ENCODE data around the gene PTPRK. TPM values are rescaled to one million over a fixed set of nuclear protein-coding genes. Genes with fewer than 3 reads are reported as not detected.
"Not testable (repeated sequence)": the region's sequence is repeated elsewhere in the genome, so short reads cannot be mapped to it uniquely, and the experiment has no call there.

The PTPRK gene
- total RNA-seq, 1 experiment from 2014 or later, result 89.3 TPM

DNA sequence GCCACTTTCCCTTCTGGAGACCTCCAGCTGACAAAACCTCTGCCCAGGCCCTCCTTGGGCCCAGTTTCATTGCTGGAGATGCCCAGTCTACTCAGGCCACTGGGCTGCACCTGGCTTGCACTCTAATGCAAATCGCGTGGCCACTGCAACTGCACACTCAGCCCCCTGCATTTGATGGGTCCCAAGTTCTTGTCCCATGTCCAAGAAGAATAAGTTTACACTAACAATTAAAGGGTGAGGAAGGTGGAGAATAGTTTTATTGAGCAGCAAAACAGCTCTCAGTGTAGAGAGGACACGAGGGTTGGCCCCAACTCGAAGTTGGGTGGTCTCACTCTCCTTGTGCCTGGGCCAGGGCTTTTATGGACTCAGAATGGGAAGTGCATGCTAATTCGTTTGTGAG lies 587.7 kb downstream of the PTPRK start:
- no peaks in the 10 kb centered on the region for H3K36me3 ChIP-seq (ENCODE audit: low read depth)
- no TSS peak for BruUV-seq (replicated peaks)
- no peak for TF ChIP-seq EZH2 (IDR thresholded peaks at IDR 0.05; ENCODE audit: low read depth)
- TF ChIP-seq, protein P1, sequence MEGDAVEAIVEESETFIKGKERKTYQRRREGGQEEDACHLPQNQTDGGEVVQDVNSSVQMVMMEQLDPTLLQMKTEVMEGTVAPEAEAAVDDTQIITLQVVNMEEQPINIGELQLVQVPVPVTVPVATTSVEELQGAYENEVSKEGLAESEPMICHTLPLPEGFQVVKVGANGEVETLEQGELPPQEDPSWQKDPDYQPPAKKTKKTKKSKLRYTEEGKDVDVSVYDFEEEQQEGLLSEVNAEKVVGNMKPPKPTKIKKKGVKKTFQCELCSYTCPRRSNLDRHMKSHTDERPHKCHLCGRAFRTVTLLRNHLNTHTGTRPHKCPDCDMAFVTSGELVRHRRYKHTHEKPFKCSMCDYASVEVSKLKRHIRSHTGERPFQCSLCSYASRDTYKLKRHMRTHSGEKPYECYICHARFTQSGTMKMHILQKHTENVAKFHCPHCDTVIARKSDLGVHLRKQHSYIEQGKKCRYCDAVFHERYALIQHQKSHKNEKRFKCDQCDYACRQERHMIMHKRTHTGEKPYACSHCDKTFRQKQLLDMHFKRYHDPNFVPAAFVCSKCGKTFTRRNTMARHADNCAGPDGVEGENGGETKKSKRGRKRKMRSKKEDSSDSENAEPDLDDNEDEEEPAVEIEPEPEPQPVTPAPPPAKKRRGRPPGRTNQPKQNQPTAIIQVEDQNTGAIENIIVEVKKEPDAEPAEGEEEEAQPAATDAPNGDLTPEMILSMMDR (conservative IDR thresholded peaks at IDR 0.05), result no peak
- no peaks in the 10 kb centered on the region for H4K20me1 ChIP-seq (ENCODE audit: insufficient read depth)
- no peak overlapping the region for H2AFZ ChIP-seq
- H3K4me1 ChIP-seq (replicated peaks; ENCODE audit: insufficient read depth), result no peaks in the 10 kb centered on the region
- H3K9me3 ChIP-seq (ENCODE audit: insufficient read depth, low read depth), result peaks cover 7% of the 10 kb centered on the region; the same call in 1 of the 2 replicates
- no peak overlapping the region for H3K4me2 ChIP-seq
- no peaks in the 10 kb centered on the region for H3K79me2 ChIP-seq (ENCODE audit: low read depth)
- CTCF ChIA-PET, result no interaction called here
- no peak overlapping the region for H3K4me3 ChIP-seq
- intact Hi-C loops (cut with micrococcal nuclease; ENCODE audit: unreplicated experiment), result no loop called here
- H3K9me2 ChIP-seq (ENCODE audit: insufficient read depth), result no peaks in the 10 kb centered on the region
- DNase-seq, result peak in 1 of 2 experiments; percentile 0
- no peaks in the 10 kb centered on the region for H3K27me3 ChIP-seq (ENCODE audit: insufficient read depth, low read depth)
- no peaks in the 10 kb centered on the region for H3F3A ChIP-seq (ENCODE audit: insufficient read depth, low read depth)
- H3K27ac ChIP-seq, result no peak overlapping the region
- POLR2A ChIA-PET (ENCODE audit: unreplicated experiment), result no interaction called here

DNA sequence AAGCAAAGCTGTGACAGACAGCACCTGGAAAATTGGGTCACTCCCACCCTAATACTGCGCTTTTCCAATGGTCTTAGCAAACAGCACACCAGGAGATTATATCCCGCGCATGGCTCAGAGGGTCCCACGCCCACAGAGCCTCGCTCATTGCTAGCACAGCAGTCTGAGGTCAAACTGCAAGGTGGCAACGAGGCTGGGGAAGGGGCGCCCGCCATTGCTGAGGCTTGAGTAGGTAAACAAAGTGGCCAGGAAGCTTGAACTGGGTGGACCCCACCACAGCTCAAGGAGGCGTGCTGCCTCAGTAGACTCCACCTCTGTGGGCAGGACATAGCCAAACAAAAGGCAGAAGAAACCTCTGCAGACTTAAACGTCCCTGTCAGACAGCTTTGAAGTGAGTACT lies 594.0 kb downstream of the PTPRK start:
- H3K79me2 ChIP-seq (ENCODE audit: low read depth); H3K9me3 ChIP-seq (ENCODE audit: insufficient read depth, low read depth); H3K4me1 ChIP-seq (replicated peaks; ENCODE audit: insufficient read depth); H3K36me3 ChIP-seq (ENCODE audit: low read depth); H3K4me3 ChIP-seq; H3K4me2 ChIP-seq; BruUV-seq (replicated peaks); H4K20me1 ChIP-seq (ENCODE audit: insufficient read depth); H3K27me3 ChIP-seq (ENCODE audit: insufficient read depth, low read depth); H3K27ac ChIP-seq; CTCF ChIA-PET; DNase-seq; H2AFZ ChIP-seq; intact Hi-C loops (cut with micrococcal nuclease; ENCODE audit: unreplicated experiment); H3K9me2 ChIP-seq (ENCODE audit: insufficient read depth); H3F3A ChIP-seq (ENCODE audit: insufficient read depth, low read depth); POLR2A ChIA-PET (ENCODE audit: unreplicated experiment): not testable (repeated sequence)

DNA sequence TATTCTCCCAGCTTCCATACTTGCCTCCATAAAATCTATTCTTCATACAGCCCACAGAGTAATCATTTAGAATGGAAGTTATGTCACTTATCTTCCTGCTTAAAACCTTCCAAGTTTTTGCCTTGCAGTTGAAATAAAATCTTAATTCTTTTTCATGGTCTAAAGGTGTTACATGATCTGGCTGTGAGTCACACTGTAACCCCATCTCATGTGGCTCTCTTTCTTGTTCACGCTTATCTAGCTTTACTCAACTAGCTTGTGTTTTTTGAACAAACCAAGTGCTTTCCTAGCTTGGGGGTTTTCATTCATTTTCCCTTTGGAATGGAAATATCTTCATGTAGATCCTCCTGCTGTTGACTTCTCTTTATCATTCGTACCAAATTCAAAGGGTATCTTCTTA lies 596.0 kb downstream of the PTPRK start:
- H3K27me3 ChIP-seq (ENCODE audit: insufficient read depth, low read depth), result no peaks in the 10 kb centered on the region
- H3K9me2 ChIP-seq (ENCODE audit: insufficient read depth), result no peaks in the 10 kb centered on the region
- no peak overlapping the region for H2AFZ ChIP-seq
- H4K20me1 ChIP-seq (ENCODE audit: insufficient read depth), result no peaks in the 10 kb centered on the region
- H3F3A ChIP-seq (ENCODE audit: insufficient read depth, low read depth), result no peaks in the 10 kb centered on the region
- H3K4me3 ChIP-seq, result no peak overlapping the region
- intact Hi-C loops (cut with micrococcal nuclease; ENCODE audit: unreplicated experiment), result no loop called here
- no peaks in the 10 kb centered on the region; the same call in 1 of the 2 replicates for H3K9me3 ChIP-seq (ENCODE audit: insufficient read depth, low read depth)
- CTCF ChIA-PET, result no interaction called here
- H3K79me2 ChIP-seq (ENCODE audit: low read depth), result no peaks in the 10 kb centered on the region
- TF ChIP-seq EZH2 (IDR thresholded peaks at IDR 0.05; ENCODE audit: low read depth), result no peak
- no peak overlapping the region for H3K27ac ChIP-seq
- no TSS peak for BruUV-seq (replicated peaks)
- 0 out of 2 replicates have a peak, but pooled peaks cover 7% of the 10 kb centered on the region for H3K4me1 ChIP-seq (replicated peaks; ENCODE audit: insufficient read depth)
- H3K4me2 ChIP-seq, result no peak overlapping the region
- no peaks in the 10 kb centered on the region for H3K36me3 ChIP-seq (ENCODE audit: low read depth)
- no peak for DNase-seq
- POLR2A ChIA-PET (ENCODE audit: unreplicated experiment), result no interaction called here

DNA sequence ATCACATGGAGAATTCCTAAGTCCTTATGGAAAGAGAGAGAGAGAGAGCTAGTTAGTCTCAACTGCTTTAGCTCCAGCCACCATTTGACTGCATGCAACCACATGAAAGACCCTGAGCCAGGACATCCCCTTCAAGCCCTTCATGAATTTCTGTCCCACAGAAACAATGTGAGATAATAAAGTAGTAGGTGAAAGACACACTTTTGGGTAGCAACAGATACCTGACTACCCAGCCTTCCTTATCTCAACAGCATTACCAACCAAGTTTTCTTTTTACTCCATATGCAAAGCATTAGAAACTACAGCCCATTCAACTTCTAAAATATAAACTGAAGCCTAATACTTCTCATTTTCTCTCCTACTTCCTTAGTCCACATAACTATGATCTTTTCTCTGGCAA lies 596.4 kb downstream of the PTPRK start:
- intact Hi-C loops (cut with micrococcal nuclease; ENCODE audit: unreplicated experiment), result no loop called here
- H4K20me1 ChIP-seq (ENCODE audit: insufficient read depth), result no peaks in the 10 kb centered on the region
- no peaks in the 10 kb centered on the region for H3K27me3 ChIP-seq (ENCODE audit: insufficient read depth, low read depth)
- no peak overlapping the region for H3K27ac ChIP-seq
- BruUV-seq (replicated peaks), result no TSS peak
- no peak overlapping the region for H3K4me3 ChIP-seq
- POLR2A ChIA-PET (ENCODE audit: unreplicated experiment), result no interaction called here
- no peak overlapping the region for H3K4me2 ChIP-seq
- H3F3A ChIP-seq (ENCODE audit: insufficient read depth, low read depth), result no peaks in the 10 kb centered on the region
- H3K9me3 ChIP-seq (ENCODE audit: insufficient read depth, low read depth), result no peaks in the 10 kb centered on the region; the same call in 1 of the 2 replicates
- no peak for TF ChIP-seq EZH2 (IDR thresholded peaks at IDR 0.05; ENCODE audit: low read depth)
- TF ChIP-seq, protein P1 (conservative IDR thresholded peaks at IDR 0.05), result no peak
- CTCF ChIA-PET, result no interaction called here
- H2AFZ ChIP-seq, result no peak overlapping the region
- no peak for DNase-seq
- no peaks in the 10 kb centered on the region for H3K79me2 ChIP-seq (ENCODE audit: low read depth)
- H3K9me2 ChIP-seq (ENCODE audit: insufficient read depth), result no peaks in the 10 kb centered on the region
- H3K36me3 ChIP-seq (ENCODE audit: low read depth), result no peaks in the 10 kb centered on the region
- H3K4me1 ChIP-seq (replicated peaks; ENCODE audit: insufficient read depth), result 0 out of 2 replicates have a peak, but pooled peaks cover 7% of the 10 kb centered on the region
